RWPE2 (cell line): ENCODE measurements around the gene GAS2L1.

Experiments used
- ATAC-seq: fragments of 200-7000 bp; cut with Tn5 transposase; 3 replicates; pipeline ENCODE4 v1.9.1; 2021; ENCODE audit warnings: low read depth
- DNase-seq: peaks from one replicate; pipeline ENCODE4 v3.0.0-alpha.2; 2020; ENCODE audit warnings: low spot score
- H3K27ac ChIP-seq: fragments of 450-650 bp; 2 replicates; pipeline ENCODE4 v1.5.1; 2017; ENCODE audit warnings: mild to moderate bottlenecking; ENCODE audit not compliant: poor library complexity, severe bottlenecking
- H3K27me3 ChIP-seq: fragments of 250-450 bp; sonication (Bioruptor Pico); 2 replicates; pipeline ENCODE4 v1.5.1; 2021; ENCODE audit warnings: mild to moderate bottlenecking, moderate library complexity; ENCODE audit not compliant: insufficient read depth, poor library complexity, severe bottlenecking
- H3K36me3 ChIP-seq: fragments of 250-450 bp; sonication (Bioruptor Pico); 2 replicates; pipeline ENCODE4 v1.5.1; 2020; ENCODE audit warnings: low read depth, mild to moderate bottlenecking, moderate library complexity
- H3K4me1 ChIP-seq: fragments of 250-450 bp; sonication (Bioruptor Pico); 2 replicates; pipeline ENCODE4 v1.5.1; 2021; ENCODE audit warnings: mild to moderate bottlenecking, moderate library complexity; ENCODE audit not compliant: insufficient read depth, poor library complexity, severe bottlenecking
- H3K4me3 ChIP-seq: fragments of 250-450 bp; sonication (Bioruptor Pico); 2 replicates; pipeline ENCODE4 v1.5.1; 2021; ENCODE audit warnings: mild to moderate bottlenecking, moderate library complexity; ENCODE audit not compliant: severe bottlenecking
- H3K9me3 ChIP-seq: fragments of 250-450 bp; sonication (Bioruptor Pico); 2 replicates; pipeline ENCODE4 v1.5.1; 2021; ENCODE audit warnings: mild to moderate bottlenecking, moderate library complexity; ENCODE audit not compliant: severe bottlenecking
- TF ChIP-seq, protein P1 (sequence below): fragments of 450-650 bp; IDR thresholded peaks from one replicate; pipeline ENCODE4 v1.5.1; 2017; ENCODE audit warnings: mild to moderate bottlenecking, moderate library complexity; ENCODE audit not compliant: poor library complexity, severe bottlenecking

The GAS2L1 gene

DNA sequence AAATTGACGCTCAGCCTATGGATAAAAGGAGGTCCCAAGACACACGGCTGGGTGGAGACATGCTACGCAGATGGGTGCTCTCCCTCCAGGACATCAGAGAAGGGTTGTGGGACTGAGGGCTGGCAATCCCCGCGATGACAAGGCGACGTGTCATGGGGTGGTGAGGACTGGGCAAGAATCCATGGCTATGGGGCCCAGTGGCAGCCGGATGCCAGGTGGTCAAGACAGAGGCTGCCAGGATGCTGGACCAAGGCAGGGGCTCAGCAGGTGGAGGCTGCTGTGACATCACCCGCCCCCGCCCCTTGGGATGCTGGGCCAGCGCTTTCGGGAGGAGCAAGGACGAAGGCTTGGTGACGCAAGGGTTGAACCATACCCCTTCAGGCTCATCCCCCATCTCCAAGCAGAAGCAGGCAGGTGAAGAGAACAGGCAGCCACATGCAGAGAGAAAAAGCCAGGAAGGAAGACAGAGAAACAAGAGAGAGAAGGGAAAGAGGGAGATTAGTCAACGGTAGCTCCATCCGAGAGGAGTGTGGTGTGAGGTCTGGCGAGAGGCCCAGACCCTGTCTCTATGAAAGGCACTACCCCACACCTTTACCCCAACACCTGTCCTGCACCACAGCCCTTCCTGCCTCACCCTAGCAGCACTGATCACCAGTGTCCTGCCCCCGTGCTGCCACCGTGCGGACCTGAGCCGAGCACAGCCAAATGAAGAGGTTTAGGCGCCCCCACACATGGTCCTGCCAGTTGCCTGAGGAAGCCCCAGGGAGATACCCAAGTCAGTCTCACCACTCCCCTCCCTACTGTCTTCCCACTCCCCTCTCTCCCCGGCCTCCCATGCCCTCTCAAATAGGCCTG, 33.2 kb downstream of the GAS2L1 start:
- TF ChIP-seq, protein P1, sequence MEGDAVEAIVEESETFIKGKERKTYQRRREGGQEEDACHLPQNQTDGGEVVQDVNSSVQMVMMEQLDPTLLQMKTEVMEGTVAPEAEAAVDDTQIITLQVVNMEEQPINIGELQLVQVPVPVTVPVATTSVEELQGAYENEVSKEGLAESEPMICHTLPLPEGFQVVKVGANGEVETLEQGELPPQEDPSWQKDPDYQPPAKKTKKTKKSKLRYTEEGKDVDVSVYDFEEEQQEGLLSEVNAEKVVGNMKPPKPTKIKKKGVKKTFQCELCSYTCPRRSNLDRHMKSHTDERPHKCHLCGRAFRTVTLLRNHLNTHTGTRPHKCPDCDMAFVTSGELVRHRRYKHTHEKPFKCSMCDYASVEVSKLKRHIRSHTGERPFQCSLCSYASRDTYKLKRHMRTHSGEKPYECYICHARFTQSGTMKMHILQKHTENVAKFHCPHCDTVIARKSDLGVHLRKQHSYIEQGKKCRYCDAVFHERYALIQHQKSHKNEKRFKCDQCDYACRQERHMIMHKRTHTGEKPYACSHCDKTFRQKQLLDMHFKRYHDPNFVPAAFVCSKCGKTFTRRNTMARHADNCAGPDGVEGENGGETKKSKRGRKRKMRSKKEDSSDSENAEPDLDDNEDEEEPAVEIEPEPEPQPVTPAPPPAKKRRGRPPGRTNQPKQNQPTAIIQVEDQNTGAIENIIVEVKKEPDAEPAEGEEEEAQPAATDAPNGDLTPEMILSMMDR = no peak
- H3K27ac ChIP-seq = no peak overlapping the region
- H3K27me3 ChIP-seq = no peaks in the 10 kb centered on the region
- peaks cover 56% of the 10 kb centered on the region for H3K36me3 ChIP-seq
- H3K4me1 ChIP-seq = peaks cover 26% of the 10 kb centered on the region
- DNase-seq (no peak), ATAC-seq (no peak)
- no peak overlapping the region for H3K4me3 ChIP-seq
- H3K9me3 ChIP-seq = no peaks in the 10 kb centered on the region

DNA sequence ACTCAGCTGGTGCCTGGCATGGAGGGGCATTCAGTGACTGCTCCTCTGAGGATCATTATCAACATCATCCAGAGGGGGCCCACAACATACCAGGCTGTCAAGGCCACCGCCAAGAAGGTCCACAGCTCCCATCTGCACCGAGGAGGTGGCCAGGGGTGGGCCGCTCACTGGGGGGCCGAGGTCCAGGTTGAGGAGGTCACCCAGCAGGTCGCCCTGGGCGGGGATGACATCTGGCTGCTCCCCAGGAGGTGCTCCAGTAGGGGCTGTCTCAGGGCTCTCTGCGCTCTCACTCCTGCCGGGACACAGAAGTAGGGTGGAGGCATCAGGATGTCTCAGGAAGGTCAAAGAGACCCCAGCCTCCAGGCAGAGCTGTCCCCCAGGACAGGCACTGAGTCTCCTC, 34.1 kb downstream of the GAS2L1 start:
- TF ChIP-seq, protein P1 = no peak
- no peak for ATAC-seq
- H3K9me3 ChIP-seq = no peaks in the 10 kb centered on the region
- DNase-seq = no peak
- H3K4me1 ChIP-seq = peaks cover 28% of the 10 kb centered on the region
- no peak overlapping the region for H3K27ac ChIP-seq
- peaks cover 54% of the 10 kb centered on the region for H3K36me3 ChIP-seq
- no peak overlapping the region for H3K4me3 ChIP-seq
- no peaks in the 10 kb centered on the region for H3K27me3 ChIP-seq

DNA sequence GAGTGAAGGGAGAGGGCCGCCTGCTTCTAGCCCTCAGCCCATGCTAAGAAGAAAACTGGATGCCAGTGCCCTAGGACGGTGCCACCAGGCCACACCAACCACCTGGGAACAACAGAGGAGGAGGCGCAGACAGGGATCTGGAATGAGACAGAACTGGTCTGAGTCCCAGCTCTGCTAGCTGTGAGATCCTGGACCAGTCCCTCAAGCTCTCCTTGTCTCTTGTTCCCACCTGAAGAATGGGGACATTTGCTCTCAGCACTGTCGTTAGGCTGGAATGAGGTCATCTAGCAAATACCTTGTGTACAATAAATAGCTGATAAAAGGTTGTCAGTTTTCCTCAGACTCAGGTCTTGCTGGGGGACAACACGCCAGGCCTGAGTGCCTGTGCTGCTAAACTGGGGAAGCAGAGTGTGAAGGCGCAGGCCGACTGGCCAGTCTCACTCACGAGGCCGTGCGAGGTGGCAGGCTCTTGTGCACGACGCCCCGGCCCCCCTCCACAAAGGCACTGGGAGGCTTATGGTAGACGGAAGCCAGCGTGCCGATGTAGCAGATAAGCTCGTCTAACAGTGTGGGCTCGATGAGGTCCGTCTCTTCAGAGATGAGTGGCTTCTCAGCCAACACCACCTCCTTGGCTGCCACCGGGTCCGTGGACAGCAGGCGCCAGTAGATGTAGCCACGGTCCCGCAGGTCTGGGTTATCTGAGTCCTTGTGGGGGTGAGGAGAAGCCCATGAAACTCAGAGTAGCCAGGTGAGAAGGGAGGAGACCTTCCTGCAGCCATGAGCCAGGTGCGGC, 34.8 kb downstream of the GAS2L1 start:
- no peaks in the 10 kb centered on the region for H3K9me3 ChIP-seq
- TF ChIP-seq, protein P1 = no peak
- peaks cover 28% of the 10 kb centered on the region for H3K4me1 ChIP-seq
- H3K36me3 ChIP-seq = peaks cover 47% of the 10 kb centered on the region
- DNase-seq (no peak), ATAC-seq (no peak)
- H3K4me3 ChIP-seq = no peak overlapping the region
- H3K27ac ChIP-seq = no peak overlapping the region
- no peaks in the 10 kb centered on the region for H3K27me3 ChIP-seq

DNA sequence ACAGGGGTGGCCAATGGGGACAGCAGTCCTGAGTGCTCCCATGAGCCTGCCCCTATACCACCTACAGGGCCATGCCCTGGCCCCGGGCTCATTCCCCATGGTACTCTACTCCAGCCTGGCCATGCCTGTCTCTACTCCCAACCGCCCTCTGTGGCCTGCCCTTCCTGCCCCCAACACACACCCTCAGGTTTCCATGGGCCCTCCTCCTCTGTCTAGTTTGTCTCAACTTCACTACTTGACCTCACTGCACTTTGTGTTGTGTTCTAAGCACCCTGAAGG, 35.3 kb downstream of the GAS2L1 start:
- no peak for ATAC-seq
- Histone ChIP-seq H3K27me3 (no peaks in the 10 kb centered on the region), H3K4me3 (no peak overlapping the region), H3K27ac (no peak overlapping the region), H3K9me3 (no peaks in the 10 kb centered on the region), H3K4me1 (peaks cover 28% of the 10 kb centered on the region), H3K36me3 (peaks cover 47% of the 10 kb centered on the region)
- TF ChIP-seq, protein P1 = no peak
- DNase-seq = no peak
